GM12878 (cell line): ENCODE data around the gene SUPT4H1. TPM values are rescaled to one million over a fixed set of nuclear protein-coding genes. Genes with fewer than 3 reads are reported as not detected.

ENCODE experiments used
- CEBPB ChIP-seq, 2 experiments: fragments of 150-350 bp in 1 of 2; IDR thresholded peaks; 2 replicates each; pipeline ENCODE4 v1.6.1; 2012 to 2014; ENCODE audit warnings: low read depth in 2 of 2, low read length in 2 of 2, borderline replicate concordance in 1 of 2, inconsistent platforms in 1 of 2
- CREM ChIP-seq: IDR thresholded peaks from 2 replicates; pipeline ENCODE4 v1.6.1; 2014; ENCODE audit warnings: antibody characterized with exemption, low read depth
- HCFC1 ChIP-seq: fragments of 150-350 bp; IDR thresholded peaks from 2 replicates; pipeline ENCODE4 v1.6.1; 2014; ENCODE audit warnings: low read length
- NFIC ChIP-seq: IDR thresholded peaks from 2 replicates; pipeline ENCODE4 v1.6.1; 2012; ENCODE audit warnings: low read depth, mild to moderate bottlenecking, inconsistent platforms, low read length, moderate library complexity
- NR2C1 ChIP-seq: fragments of 450-650 bp; IDR thresholded peaks from 2 replicates; pipeline ENCODE4 v1.6.1; 2017; ENCODE audit warnings: antibody characterized with exemption, mild to moderate bottlenecking, moderate library complexity
- PAX5 ChIP-seq: IDR thresholded peaks from 2 replicates; pipeline ENCODE4 v1.6.1; 2011; ENCODE audit warnings: low read depth, low read length, borderline replicate concordance
- POU2F2 ChIP-seq: IDR thresholded peaks from 3 replicates; pipeline ENCODE4 v1.6.1; 2011; ENCODE audit warnings: low read depth, mild to moderate bottlenecking, low read length, borderline replicate concordance
- SUZ12 ChIP-seq: fragments of 200-600 bp; sonication (generic); IDR thresholded peaks from one replicate; pipeline ENCODE4 v1.6.1; 2018; ENCODE audit warnings: antibody characterized with exemption, mild to moderate bottlenecking; ENCODE audit not compliant: unreplicated experiment
- ZBED1 ChIP-seq: IDR thresholded peaks from 2 replicates; pipeline ENCODE4 v1.6.1; 2016; ENCODE audit warnings: borderline replicate concordance
- ZNF274 ChIP-seq: IDR thresholded peaks from one replicate; pipeline ENCODE4 v1.8.0; 2011; ENCODE audit not compliant: insufficient read length, insufficient read depth
- polyA plus RNA-seq, 11 experiments: library from polyadenylated mRNA; depleted of rRNA in 4 of 11; unstranded in 6 of 11; stranded (reverse) in 5 of 11; fragments of >200 nt; fragmentation: Nextera tagmentation in 4 of 11; fragmentation: Illumina TruSeq in 1 of 11; extraction: Ambion mirVana in 4 of 11; extraction: Trizol in 1 of 11; gene quantifications; 1 replicate in 1 of 11; 2 replicates in 10 of 11; pipeline versions ENCODE4 v1.2.1 to v1.2.3, GENCODE V29; 2011 to 2016; ENCODE audit warnings: inconsistent platforms in 2 of 11, missing spikeins in 2 of 11, low read depth in 1 of 11
- total RNA-seq, 4 experiments: library from RNA; depleted of rRNA in 3 of 4; stranded (reverse); fragments of >200 nt in 3 of 4; fragmentation: Illumina TruSeq in 1 of 4; extraction: Trizol in 1 of 4; gene quantifications; 2 replicates each; pipeline versions ENCODE4 v1.2.1 to v1.2.3, GENCODE V29; 2013 to 2021
- TF ChIP-seq, protein P1 (sequence below): IDR thresholded peaks from 2 replicates; pipeline ENCODE4 v1.6.1; 2012; ENCODE audit warnings: improper control_type of control experiment, low read depth, low read length; ENCODE audit not compliant: insufficient replicate concordance
- TF ChIP-seq, protein P2 (sequence below): IDR thresholded peaks from 2 replicates; pipeline ENCODE4 v1.6.1; 2012; ENCODE audit warnings: low read depth, low read length, improper control_type of control experiment
- TF ChIP-seq, protein P3 (sequence below): IDR thresholded peaks from 2 replicates; pipeline ENCODE4 v1.6.1; 2011; ENCODE audit warnings: mild to moderate bottlenecking, low read depth, low read length, moderate library complexity; ENCODE audit not compliant: insufficient replicate concordance
- TF ChIP-seq, protein P4 (sequence below): fragments of 450-650 bp; IDR thresholded peaks from 2 replicates; pipeline ENCODE4 v1.6.1; 2016; ENCODE audit warnings: mild to moderate bottlenecking
- TF ChIP-seq, protein P5 (sequence below): IDR thresholded peaks from 2 replicates; pipeline ENCODE4 v1.6.1; 2012; ENCODE audit warnings: low read length, inconsistent platforms
- TF ChIP-seq, protein P6 (sequence below): IDR thresholded peaks from 2 replicates; pipeline ENCODE4 v1.6.1; 2011; ENCODE audit warnings: borderline replicate concordance, low read depth, mild to moderate bottlenecking, moderate library complexity, low read length; ENCODE audit not compliant: insufficient read depth, poor library complexity, severe bottlenecking

The SUPT4H1 gene
- total and polyA plus RNA-seq, 10 of the 15 experiments (the other 5 are each of a cell fraction or from before 2014, with no cell fraction given), result 83.8 to 293 (median 128) TPM

DNA sequence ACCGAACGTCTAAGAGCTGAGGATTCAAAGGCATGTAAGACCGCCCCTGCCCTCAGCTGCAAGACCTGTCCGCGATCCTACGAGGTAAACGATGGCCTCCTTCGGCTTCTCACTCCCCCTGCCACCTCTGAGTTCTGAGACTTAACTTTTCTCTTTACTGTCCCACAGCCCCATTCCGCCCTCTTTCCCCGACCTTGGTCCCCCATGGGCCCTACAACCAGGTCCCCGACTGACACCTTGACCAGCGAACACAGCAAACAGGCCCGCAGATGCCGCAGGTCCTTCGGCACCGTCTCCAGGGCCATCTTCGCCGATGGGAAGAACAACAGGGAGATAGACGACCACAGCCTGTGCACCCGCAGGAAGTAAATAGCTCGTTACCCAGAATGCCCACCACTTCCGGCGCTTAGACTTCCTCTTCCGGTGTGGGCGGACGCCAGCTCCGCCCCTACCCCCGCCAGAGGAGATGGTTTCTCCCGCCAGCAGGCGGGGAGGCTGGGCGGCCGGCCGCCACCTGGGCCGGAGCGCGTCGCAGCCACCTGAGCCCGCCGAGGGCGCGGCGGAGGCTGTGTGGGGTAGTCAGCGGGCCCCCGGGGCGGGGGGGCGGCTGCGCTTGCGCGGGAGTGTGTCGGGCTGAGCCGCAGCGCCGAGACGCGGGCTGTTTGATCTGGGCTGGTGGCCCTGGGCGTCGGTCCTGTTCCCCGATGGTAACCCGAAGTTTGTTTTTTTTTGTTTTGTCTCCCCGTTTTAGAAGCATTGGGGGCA is at the start of gene SUPT4H1 (continued):
- TF ChIP-seq, protein P1, sequence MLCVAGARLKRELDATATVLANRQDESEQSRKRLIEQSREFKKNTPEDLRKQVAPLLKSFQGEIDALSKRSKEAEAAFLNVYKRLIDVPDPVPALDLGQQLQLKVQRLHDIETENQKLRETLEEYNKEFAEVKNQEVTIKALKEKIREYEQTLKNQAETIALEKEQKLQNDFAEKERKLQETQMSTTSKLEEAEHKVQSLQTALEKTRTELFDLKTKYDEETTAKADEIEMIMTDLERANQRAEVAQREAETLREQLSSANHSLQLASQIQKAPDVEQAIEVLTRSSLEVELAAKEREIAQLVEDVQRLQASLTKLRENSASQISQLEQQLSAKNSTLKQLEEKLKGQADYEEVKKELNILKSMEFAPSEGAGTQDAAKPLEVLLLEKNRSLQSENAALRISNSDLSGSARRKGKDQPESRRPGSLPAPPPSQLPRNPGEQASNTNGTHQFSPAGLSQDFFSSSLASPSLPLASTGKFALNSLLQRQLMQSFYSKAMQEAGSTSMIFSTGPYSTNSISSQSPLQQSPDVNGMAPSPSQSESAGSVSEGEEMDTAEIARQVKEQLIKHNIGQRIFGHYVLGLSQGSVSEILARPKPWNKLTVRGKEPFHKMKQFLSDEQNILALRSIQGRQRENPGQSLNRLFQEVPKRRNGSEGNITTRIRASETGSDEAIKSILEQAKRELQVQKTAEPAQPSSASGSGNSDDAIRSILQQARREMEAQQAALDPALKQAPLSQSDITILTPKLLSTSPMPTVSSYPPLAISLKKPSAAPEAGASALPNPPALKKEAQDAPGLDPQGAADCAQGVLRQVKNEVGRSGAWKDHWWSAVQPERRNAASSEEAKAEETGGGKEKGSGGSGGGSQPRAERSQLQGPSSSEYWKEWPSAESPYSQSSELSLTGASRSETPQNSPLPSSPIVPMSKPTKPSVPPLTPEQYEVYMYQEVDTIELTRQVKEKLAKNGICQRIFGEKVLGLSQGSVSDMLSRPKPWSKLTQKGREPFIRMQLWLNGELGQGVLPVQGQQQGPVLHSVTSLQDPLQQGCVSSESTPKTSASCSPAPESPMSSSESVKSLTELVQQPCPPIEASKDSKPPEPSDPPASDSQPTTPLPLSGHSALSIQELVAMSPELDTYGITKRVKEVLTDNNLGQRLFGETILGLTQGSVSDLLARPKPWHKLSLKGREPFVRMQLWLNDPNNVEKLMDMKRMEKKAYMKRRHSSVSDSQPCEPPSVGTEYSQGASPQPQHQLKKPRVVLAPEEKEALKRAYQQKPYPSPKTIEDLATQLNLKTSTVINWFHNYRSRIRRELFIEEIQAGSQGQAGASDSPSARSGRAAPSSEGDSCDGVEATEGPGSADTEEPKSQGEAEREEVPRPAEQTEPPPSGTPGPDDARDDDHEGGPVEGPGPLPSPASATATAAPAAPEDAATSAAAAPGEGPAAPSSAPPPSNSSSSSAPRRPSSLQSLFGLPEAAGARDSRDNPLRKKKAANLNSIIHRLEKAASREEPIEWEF, result no peak
- TF ChIP-seq, protein P2, sequence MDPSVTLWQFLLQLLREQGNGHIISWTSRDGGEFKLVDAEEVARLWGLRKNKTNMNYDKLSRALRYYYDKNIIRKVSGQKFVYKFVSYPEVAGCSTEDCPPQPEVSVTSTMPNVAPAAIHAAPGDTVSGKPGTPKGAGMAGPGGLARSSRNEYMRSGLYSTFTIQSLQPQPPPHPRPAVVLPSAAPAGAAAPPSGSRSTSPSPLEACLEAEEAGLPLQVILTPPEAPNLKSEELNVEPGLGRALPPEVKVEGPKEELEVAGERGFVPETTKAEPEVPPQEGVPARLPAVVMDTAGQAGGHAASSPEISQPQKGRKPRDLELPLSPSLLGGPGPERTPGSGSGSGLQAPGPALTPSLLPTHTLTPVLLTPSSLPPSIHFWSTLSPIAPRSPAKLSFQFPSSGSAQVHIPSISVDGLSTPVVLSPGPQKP, result peak; percentile 93
- TF ChIP-seq PAX5, result peak; percentile 8; the same call in 1 of the 2 replicates
- TF ChIP-seq SUZ12, result no peak
- TF ChIP-seq, protein P3, sequence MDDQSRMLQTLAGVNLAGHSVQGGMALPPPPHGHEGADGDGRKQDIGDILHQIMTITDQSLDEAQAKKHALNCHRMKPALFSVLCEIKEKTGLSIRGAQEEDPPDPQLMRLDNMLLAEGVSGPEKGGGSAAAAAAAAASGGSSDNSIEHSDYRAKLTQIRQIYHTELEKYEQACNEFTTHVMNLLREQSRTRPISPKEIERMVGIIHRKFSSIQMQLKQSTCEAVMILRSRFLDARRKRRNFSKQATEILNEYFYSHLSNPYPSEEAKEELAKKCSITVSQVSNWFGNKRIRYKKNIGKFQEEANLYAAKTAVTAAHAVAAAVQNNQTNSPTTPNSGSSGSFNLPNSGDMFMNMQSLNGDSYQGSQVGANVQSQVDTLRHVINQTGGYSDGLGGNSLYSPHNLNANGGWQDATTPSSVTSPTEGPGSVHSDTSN, result no peak
- TF ChIP-seq CEBPB (IDR thresholded peaks at IDR 0.05; ENCODE audit: borderline replicate concordance in 1 of 2, low read depth in 2 of 2, low read length in 2 of 2), result 0 out of 4 replicates have a peak, but pooled peaks of 1 of the 2 experiments have one; percentile 37
- TF ChIP-seq NR2C1, result peak; percentile 95
- TF ChIP-seq NFIC, result peak; percentile 44; the same call in 1 of the 2 replicates
- peak; percentile 14; the same call in 1 of the 2 replicates for TF ChIP-seq CREM
- TF ChIP-seq, protein P4, sequence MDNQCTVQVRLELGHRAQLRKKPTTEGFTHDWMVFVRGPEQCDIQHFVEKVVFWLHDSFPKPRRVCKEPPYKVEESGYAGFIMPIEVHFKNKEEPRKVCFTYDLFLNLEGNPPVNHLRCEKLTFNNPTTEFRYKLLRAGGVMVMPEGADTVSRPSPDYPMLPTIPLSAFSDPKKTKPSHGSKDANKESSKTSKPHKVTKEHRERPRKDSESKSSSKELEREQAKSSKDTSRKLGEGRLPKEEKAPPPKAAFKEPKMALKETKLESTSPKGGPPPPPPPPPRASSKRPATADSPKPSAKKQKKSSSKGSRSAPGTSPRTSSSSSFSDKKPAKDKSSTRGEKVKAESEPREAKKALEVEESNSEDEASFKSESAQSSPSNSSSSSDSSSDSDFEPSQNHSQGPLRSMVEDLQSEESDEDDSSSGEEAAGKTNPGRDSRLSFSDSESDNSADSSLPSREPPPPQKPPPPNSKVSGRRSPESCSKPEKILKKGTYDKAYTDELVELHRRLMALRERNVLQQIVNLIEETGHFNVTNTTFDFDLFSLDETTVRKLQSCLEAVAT, result peak; percentile 57
- TF ChIP-seq, protein P5, sequence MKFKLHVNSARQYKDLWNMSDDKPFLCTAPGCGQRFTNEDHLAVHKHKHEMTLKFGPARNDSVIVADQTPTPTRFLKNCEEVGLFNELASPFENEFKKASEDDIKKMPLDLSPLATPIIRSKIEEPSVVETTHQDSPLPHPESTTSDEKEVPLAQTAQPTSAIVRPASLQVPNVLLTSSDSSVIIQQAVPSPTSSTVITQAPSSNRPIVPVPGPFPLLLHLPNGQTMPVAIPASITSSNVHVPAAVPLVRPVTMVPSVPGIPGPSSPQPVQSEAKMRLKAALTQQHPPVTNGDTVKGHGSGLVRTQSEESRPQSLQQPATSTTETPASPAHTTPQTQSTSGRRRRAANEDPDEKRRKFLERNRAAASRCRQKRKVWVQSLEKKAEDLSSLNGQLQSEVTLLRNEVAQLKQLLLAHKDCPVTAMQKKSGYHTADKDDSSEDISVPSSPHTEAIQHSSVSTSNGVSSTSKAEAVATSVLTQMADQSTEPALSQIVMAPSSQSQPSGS, result peak; percentile 44; the same call in 1 of the 2 replicates
- TF ChIP-seq ZNF274, result no peak
- TF ChIP-seq, protein P6, sequence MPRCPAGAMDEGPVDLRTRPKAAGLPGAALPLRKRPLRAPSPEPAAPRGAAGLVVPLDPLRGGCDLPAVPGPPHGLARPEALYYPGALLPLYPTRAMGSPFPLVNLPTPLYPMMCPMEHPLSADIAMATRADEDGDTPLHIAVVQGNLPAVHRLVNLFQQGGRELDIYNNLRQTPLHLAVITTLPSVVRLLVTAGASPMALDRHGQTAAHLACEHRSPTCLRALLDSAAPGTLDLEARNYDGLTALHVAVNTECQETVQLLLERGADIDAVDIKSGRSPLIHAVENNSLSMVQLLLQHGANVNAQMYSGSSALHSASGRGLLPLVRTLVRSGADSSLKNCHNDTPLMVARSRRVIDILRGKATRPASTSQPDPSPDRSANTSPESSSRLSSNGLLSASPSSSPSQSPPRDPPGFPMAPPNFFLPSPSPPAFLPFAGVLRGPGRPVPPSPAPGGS, result peak; percentile 95
- peak; percentile 59; the same call in 1 of the 3 replicates for TF ChIP-seq POU2F2
- TF ChIP-seq HCFC1, result peak; percentile 76
- 0 out of 2 replicates have a peak, but pooled peaks have one; percentile 25 for TF ChIP-seq ZBED1
